Inflammatory macrophage treated with lipopolysaccharide for 4 hours (primary cell): Measurements from ENCODE around the gene KRTAP5-8.
A peak's percentile ranks its signal among the peaks of the same experiment; 100 is the strongest.
"Not testable (repeated sequence)": the region's sequence is repeated elsewhere in the genome, so short reads cannot be mapped to it uniquely, and the experiment has no call there.

ENCODE experiments used
- DNase-seq: peaks from one replicate; pipeline ENCODE4 v3.0.0-alpha.2; 2020

Gene KRTAP5-8

GRCh38 chr11:71575723-71576424, 38.0 kb downstream of the KRTAP5-8 start:
- DNase-seq, result no peak

GRCh38 chr11:71576688-71577465, 39.1 kb downstream of the KRTAP5-8 start:
- DNase-seq, result not testable (repeated sequence)

- no peak for DNase-seq
Observed at GRCh38 chr11:71577469-71578004, 39.7 kb downstream of the KRTAP5-8 start.

GRCh38 chr11:71579513-71579912, 41.7 kb downstream of the KRTAP5-8 start:
- not testable (repeated sequence) for DNase-seq

DNA sequence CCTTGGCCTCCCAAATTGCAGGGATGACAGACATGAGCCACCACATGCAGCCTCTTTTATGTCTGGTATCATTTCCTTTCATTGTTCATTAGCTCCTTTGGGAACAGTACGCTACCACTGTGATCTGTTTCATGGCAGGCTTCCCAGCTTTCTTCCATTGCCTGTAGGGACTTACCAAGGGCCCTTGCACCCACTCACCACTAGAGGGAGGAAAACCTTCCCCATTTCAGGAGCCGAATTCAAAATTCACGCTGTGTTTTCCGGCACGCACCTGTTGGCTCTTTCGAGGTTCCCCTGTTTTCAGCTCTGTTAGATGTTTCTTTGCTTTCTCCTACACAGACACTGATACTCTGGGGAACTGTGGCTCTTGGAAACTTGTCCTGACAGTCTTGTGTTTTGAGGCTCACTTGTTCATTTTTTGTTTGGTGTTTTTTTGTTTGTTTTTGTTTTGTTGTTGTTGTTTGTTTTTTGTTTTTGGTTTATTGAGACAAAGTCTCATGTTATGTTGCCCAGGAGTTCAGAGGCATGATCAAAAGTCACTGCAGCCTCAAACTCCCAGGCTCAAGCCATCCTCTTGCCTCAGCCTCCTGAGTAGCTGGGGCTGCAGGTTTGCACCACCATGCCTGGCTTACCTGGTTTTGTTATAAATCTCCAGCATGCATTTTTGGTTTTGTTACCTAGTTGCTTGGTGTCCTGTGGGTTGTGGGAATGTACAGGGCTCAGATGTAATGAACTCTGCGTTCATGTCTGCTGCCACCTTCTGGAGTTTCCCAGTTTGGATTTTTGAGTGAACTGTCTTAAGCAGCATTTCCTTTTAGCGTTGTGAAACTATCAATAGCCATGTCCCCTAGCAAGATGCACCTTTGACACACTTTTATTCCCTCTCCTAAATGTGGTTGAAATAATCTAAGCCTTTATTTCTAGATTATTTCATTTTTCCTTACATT, 42.5 kb downstream of the KRTAP5-8 start:
- peak; percentile 27 for DNase-seq

DNA sequence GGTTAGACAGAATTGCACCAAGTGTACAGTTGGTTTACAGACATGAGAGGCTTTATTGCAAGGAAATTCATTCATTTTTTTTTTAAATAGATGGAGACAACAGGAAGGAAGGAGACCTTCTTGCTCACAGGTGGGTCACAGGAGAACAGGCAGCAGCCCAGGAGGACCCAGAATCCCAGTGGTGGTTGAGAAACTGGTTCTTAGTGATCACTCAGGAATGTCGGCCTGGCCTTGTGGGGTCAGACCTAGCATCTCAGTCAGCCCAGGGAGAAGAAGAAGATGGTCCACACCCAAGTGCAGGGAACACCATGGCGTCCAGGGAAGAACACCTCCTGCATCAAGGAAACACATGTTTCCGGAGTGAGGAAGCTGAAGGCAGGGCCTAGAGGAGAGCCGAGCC, 44.0 kb downstream of the KRTAP5-8 start:
- no peak for DNase-seq

- no peak for DNase-seq
Observed at GRCh38 chr11:71582309-71582895, 44.6 kb downstream of the KRTAP5-8 start, which contains the start of gene KRTAP5-11. Gene KRTAP5-11 (minus strand): TSS chr11:71582875. CDS start chr11:71582837, 38 bp downstream.

GRCh38 chr11:71582969-71583368, 45.1 kb downstream of the KRTAP5-8 start:
- not testable (repeated sequence) for DNase-seq

DNA sequence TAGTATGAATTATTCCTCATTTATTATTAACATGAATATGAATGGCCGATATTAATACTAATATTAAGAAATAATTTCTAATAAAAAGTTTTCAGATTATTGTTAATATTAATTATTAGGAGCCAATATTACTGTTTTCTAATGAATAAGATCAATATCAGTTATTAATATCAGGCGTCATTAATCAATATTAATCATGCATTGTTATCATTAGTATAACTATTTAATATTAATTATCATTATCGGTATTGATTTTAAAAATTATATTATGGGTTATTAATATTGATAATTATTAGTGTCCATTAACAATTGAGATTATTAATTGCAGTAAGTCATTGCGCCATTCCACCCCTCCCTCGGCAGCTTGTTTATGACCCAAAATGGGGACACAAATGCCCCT, 47.8 kb downstream of the KRTAP5-8 start:
- not testable (repeated sequence) for DNase-seq

DNA sequence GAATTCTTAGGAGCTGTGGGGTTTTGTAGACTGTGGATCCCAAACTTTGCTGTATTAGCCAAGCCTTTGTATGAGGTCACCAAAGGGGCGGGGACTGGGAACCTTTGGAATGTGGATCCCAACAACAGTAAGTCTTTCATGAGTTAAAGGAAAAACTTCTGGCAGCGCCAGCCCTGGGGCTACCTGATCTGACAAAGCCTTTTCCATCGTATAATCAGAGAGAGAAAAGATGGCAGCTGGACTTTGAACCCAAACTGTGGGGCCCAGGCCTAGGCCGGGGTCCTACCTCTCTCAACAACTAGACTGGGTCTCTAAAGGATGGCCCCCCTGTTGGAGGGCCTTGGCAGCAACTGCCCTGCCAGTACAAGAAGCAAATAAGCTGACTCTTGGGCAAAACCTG, 50.5 kb downstream of the KRTAP5-8 start:
- DNase-seq, result not testable (repeated sequence)
